NK-92 treated with Interleukin-12 subunit alpha and Interleukin-12 subunit beta, amount 100 ng/mL, for 24 hours (cell line): Measurements from ENCODE around the gene OSBPL5.

ENCODE experiments used
- DNase-seq: peaks from one replicate; lab custom pipeline; 2025; lab: John Stamatoyannopoulos, UW

The OSBPL5 gene

DNA sequence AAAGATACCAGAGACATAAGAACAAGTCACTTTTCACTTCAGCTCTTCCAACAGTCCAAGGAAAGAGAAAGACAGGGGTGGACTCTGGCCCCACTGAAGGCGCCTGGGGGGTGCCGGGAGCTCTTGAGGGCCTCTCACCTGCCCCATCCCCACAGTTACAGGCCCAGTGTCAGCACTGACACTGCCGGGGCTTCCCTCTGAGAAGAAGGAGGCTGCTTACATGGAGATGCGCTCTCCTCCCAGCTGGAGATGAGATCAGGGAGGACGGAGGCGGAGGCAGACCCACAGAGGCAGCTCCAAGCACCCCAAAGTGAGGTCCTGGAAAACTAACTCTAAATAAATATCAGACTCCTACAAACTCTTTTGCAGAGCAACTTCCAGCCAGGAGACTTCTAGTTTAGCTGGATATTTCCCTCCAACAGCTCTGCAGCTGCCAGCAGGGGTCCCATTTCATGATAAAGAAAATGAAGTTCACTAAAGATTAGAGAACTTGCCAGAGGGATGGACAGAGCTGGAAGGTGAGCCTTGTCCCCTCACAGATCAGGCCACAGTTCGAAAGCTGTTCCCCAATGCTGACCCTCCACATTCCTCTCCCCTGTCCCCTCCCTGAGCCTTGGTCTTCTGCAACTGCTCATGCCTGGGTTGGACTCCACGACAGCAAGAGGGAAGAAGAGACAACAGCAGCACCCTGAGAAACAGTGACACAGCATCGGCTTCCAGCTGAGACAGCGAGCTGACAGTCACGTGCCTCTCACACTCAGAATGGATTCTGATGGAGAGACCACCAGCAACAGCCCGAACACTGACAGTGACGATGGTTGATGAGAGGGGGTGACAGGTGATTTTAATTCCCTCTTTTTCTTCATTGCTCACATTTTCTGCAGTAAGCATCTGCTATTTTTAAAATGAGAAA, 113.7 kb downstream of the OSBPL5 start:
- DNase-seq = no peak

GRCh38 chr11:3050386-3051195, 114.5 kb downstream of the OSBPL5 start:
- DNase-seq = no peak

DNA sequence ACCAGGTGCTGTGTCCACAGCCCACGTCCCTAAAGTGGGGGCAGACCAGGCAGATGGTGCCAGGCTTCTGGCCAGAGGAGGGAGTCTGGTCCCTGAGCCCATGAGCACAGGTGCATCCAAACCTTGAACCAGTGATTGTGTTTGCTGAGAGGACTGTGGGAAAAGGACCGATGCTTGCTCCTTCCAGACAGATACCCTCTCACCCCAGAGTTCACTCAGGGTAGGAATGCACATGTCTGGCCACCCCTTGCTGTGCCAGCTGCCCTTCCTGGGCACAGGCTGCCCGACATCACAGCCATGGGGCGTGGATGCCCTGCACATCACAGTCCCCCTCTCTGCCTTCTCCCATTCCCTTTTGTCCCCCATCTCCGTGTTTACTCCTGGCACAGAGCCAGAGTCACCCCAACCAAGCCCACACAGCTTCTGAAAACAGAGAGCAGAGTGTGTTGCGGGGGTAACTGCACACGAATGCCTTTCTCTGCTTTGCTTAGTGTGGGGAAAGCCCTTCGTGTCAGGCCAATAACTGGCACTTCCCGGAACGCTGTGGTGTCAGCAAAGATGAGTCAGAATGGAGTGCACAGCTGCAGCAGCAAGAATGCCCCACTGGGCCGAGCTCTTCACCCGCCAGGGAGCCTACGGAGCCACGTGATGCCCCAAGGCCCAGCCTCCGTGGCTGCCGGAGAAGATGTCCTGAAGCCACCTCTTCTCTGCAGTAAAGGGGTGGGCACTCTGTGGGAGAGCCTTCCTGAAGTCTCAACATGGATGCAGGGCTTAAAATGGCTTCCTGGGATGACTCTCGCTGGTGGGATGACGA, 115.5 kb downstream of the OSBPL5 start:
- DNase-seq = no peak

GRCh38 chr11:3047637-3048036, 117.5 kb downstream of the OSBPL5 start:
- DNase-seq = no peak

DNA sequence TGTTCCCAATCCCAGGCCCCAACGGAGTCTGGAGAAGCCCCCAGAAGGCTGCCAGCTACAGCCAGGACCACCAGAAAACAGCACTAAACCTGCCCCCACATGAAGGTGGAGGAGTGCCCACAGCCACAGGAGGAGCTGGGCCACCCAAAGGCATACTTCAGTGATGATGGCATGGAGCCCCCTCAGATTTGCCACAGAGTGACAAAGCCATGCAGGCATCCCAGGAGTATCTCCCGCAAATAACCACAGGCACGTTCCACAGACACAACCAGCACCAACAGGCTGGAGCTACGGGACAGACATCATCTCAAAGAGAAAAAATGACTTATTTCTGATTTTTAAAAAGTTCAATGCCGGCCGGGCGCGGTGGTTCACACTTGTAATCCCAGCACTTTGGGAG, 118.5 kb downstream of the OSBPL5 start:
- DNase-seq = no peak

- DNase-seq = no peak
These were observed 118.9 kb downstream of the OSBPL5 start for GRCh38 chr11:3046190-3046589.

DNA sequence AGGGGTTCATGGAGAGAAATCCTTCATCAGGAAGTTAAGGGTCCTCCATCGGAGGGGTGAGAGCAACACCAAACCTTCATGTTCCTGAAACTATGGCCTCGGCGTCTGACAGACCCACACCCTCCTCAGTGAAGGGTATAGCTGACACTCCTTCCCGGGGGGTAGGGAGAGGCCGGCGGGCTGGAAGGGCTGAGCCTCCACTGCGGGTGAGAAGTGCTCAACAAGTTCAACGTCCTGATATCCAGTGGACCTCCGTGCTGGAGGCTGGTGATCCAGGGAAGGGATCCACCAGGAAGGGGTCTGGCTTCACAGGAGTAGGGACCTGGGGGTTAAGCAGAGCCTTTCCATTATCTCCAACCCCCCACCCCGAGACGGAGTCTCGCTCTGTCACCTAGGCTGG, 120.2 kb downstream of the OSBPL5 start:
- no peak for DNase-seq

DNA sequence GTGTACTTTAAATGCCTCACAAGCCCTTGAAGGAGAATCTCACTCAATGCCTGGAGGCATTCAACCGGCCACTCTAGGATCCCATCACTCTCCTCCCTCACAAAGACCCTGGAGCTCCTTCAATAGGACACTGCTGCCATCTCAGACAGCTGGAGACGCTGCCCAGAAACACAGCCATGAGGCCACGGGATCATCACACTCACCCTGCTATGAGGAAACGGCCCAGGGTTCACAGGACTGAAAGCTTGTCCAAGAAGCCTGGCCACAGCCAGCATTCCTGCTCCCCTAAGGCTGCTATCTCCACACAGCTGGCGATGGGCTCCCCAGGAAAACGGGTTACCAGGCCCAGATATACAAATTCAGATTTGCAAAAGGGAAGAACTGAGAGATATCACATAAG, 121.1 kb downstream of the OSBPL5 start:
- DNase-seq = no peak

DNA sequence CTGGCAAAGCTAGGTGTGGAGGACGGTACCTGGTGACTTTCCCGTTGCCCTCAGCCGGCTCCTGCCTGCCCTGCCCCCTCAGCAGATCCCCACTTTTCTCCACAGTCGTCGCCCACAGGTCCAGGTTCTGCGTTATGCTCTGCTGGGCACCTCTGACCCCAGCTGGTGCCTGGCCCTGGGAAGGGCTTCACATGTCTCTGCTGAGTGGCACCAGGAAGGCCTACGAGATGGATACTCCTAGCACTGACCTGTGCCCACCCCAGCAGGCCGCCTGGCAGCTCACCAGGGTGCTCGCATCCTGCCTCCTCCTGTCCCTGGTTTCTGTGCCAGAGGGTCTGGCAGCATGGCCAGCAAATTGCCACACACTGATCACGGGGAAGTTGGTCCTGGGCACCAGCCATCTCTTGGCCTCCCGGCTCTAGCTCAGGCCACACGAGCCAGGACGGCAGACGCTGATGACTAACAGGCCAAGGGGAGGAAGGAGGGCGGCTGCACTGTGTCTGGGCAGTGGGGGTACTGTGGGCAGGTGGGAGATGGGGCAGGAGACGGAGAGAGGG, 121.7 kb downstream of the OSBPL5 start:
- no peak for DNase-seq

DNA sequence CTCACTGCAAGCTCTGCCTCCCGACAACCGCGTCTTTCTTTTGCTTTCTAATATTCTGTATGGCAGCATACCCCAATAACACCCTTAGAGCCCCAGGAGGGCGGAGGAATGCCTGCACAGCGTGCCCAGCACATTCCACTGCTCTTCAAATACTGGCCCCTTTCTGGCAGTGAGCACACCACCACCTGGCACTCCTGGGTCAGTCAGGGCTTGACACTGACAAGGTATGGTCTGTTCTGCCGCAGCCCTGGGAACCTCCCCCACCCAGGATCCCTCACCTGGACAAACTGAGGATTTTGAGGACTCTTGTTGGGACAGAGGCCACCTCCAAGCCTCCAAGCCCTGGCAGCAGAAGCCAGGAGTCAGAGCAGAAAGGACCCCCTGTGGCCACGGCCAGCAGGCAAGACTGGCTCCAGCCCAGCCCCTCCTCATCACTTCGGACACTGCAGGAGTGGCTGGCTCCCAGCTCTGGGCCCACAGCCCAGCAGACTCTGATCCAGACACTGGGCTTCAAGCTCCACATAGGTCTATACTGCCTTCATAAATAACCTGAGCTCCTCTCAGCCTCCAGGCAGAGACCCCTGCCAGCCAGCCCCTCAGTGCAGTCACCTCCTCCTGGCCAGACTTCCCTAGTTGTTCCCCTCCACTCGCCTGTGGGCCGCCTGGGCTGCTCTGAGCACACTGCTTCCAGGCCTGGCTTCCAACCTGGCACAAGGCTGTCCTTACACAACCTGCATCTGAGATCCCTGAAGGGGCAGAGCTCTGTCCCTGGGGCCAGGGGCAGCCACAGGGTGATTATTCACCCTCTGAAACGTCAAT, 122.4 kb downstream of the OSBPL5 start:
- DNase-seq = no peak

DNA sequence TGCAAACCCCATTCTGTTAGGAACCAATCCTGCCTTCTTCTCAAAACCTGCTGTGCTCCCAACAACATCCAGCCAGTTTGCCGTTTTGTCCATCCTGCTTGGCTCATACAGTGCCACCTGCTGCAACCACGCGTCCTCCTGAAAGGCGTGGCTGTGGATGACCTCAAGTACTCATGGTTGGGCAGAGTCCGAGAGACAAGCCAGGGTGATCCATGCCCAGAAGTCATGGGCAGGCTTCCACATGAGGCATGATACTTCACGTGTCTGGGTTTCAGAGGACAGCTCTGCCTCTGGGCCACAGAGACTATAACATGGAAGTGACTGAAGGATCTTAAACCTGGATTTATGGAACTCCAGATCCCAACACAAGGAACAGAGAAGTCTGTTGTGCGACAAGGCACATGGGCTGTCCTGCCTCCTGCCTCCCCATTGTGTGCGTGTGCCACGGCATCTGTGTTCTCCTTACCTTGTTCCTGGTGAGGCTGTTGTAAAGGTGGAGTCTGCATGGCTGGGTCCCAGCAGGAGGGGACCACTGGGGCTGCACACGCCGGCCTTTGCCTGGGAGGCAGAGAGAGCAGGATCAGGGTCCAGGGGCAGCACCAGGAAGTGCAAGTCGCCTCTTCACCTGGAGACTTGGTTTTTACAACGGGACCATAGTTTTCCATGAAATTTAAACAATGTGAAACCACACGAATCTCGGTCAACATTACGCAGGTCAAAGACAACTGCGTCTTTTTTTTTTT, 123.2 kb downstream of the OSBPL5 start:
- DNase-seq = no peak

- no peak for DNase-seq
These were observed 124.2 kb downstream of the OSBPL5 start for GRCh38 chr11:3040881-3041280.

- no peak for DNase-seq
These were observed 127.2 kb downstream of the OSBPL5 start for GRCh38 chr11:3037945-3038271.
